MCF 10A (cell line): ENCODE measurements around the gene SSBP1. TPM values are rescaled to one million over a fixed set of nuclear protein-coding genes. Genes with fewer than 3 reads are reported as not detected.

Experiments used
- BruUV-seq: library from RNA; stranded (reverse); fragments of 400-500 nt; replicated peaks from 2 replicates; lab custom pipeline; 2021; lab: Mats Ljungman, UMichigan
- CTCF ChIA-PET: fragments of 300-600 bp; sonication (Branson Sonifier 250); formaldehyde crosslinking; extraction: SDS; loops from one replicate; lab custom pipeline; 2021; ENCODE audit warnings: antibody characterized with exemption, inconsistent platforms; lab: Yijun Ruan, JAX
- POLR2A ChIA-PET: fragments of 300-600, 350-650 bp; sonication (Branson Sonifier 250); formaldehyde crosslinking; extraction: SDS; loops from one replicate; lab custom pipeline; 2020; ENCODE audit warnings: antibody characterized with exemption, inconsistent platforms; lab: Yijun Ruan, JAX
- DNase-seq: peaks from one replicate; pipeline ENCODE4 v3.0.0-alpha.2; 2018; ENCODE audit not compliant: unreplicated experiment
- H3K27ac Mint-ChIP-seq: one replicate; pipeline ENCODE4 v1.8.0; 2022; ENCODE audit warnings: mild to moderate bottlenecking, low read depth, mixed read lengths; ENCODE audit not compliant: unreplicated experiment
- H3K27me3 Mint-ChIP-seq: one replicate; pipeline ENCODE4 v1.8.0; 2022; ENCODE audit warnings: mixed read lengths; ENCODE audit not compliant: insufficient read depth, unreplicated experiment
- H3K36me3 Mint-ChIP-seq: one replicate; pipeline ENCODE4 v1.8.0; 2022; ENCODE audit warnings: mild to moderate bottlenecking, moderate library complexity, mixed read lengths; ENCODE audit not compliant: insufficient read depth, unreplicated experiment
- H3K4me1 Mint-ChIP-seq: one replicate; pipeline ENCODE4 v1.8.0; 2022; ENCODE audit warnings: mixed read lengths; ENCODE audit not compliant: insufficient read depth, unreplicated experiment
- H3K4me3 Mint-ChIP-seq: one replicate; pipeline ENCODE4 v1.8.0; 2022; ENCODE audit warnings: mild to moderate bottlenecking, moderate library complexity, mixed read lengths; ENCODE audit not compliant: unreplicated experiment
- H3K9me3 Mint-ChIP-seq: one replicate; pipeline ENCODE4 v1.8.0; 2022; ENCODE audit warnings: mixed read lengths; ENCODE audit not compliant: unreplicated experiment
- CTCF ChIP-seq: fragments of 200-600 bp; IDR thresholded peaks from one replicate; pipeline ENCODE4 v1.8.0; 2022; ENCODE audit warnings: antibody characterized with exemption, mild to moderate bottlenecking; ENCODE audit not compliant: unreplicated experiment
- intact Hi-C: fragments of 100-400 bp; cut with micrococcal nuclease; formaldehyde crosslinking; loops from 2 replicates; pipeline ENCODE4 v1.14.1; 2022
- total RNA-seq: library from RNA; stranded (reverse); gene quantifications from 2 replicates; pipeline ENCODE4 v1.2.3, GENCODE V29; 2022

Gene SSBP1
- total RNA-seq, 1 experiment from 2014 or later: 269 TPM

- Mint-ChIP-seq H3K36me3 (no peaks in the 10 kb centered on the region), H3K9me3 (no peaks in the 10 kb centered on the region), H3K27me3 (no peaks in the 10 kb centered on the region), H3K27ac (no peak overlapping the region), H3K4me3 (no peak overlapping the region), H3K4me1 (no peaks in the 10 kb centered on the region)
- no peak for DNase-seq
- intact Hi-C loops: no loop called here
- no TSS peak for BruUV-seq
- TF ChIP-seq CTCF: no peak
- POLR2A ChIA-PET: no interaction called here
- CTCF ChIA-PET: interaction anchor here (0.5 to 0.9 kb wide), 3 partner anchors 9 to 33 kb away, joined by 3 to 4 read pairs (median 3); no protein-coding TSS in a partner anchor
Observed at GRCh38 chr7:141715794-141716689, 22.1 kb upstream of the SSBP1 start.

GRCh38 chr7:141717450-141717849, 20.7 kb upstream of the SSBP1 start:
- ChIA-PET POLR2A (interaction anchor here (1.9 kb wide), 1 partner anchor 14 kb away, joined by 6 read pairs; no protein-coding TSS in a partner anchor), CTCF (interaction anchor here (0.6 to 1.5 kb wide), 3 partner anchors 9 to 62 kb away, joined by 3 to 5 read pairs (median 5); partner anchors contain the start of gene SSBP1)
- H3K4me3 Mint-ChIP-seq: no peak overlapping the region
- H3K36me3 Mint-ChIP-seq: no peaks in the 10 kb centered on the region
- intact Hi-C loops: no loop called here
- H3K27ac Mint-ChIP-seq: no peak overlapping the region
- no peaks in the 10 kb centered on the region for H3K4me1 Mint-ChIP-seq
- no TSS peak for BruUV-seq
- H3K27me3 Mint-ChIP-seq: no peaks in the 10 kb centered on the region
- TF ChIP-seq CTCF: no peak
- DNase-seq: no peak
- H3K9me3 Mint-ChIP-seq: no peaks in the 10 kb centered on the region

- Mint-ChIP-seq H3K4me3 (no peak overlapping the region), H3K9me3 (no peaks in the 10 kb centered on the region), H3K27me3 (no peaks in the 10 kb centered on the region), H3K4me1 (no peaks in the 10 kb centered on the region), H3K27ac (no peak overlapping the region), H3K36me3 (no peaks in the 10 kb centered on the region)
- intact Hi-C loops: no loop called here
- POLR2A ChIA-PET: interaction anchor here (1.2 to 1.3 kb wide), 2 partner anchors 10 to 16 kb away, joined by 3 to 4 read pairs; partner anchors contain the start of gene SSBP1
- no peak for TF ChIP-seq CTCF
- BruUV-seq: no TSS peak
- no peak for DNase-seq
- CTCF ChIA-PET: interaction anchor here (0.8 to 2.5 kb wide), 4 partner anchors 9 to 68 kb away, joined by 3 to 11 read pairs (median 4); partner anchors contain the start of gene SSBP1
Observed at GRCh38 chr7:141722529-141722928, 15.6 kb upstream of the SSBP1 start.

GRCh38 chr7:141729020-141729419, 9.1 kb upstream of the SSBP1 start:
- BruUV-seq: no TSS peak
- no peaks in the 10 kb centered on the region for H3K4me1 Mint-ChIP-seq
- ChIA-PET POLR2A (interaction anchor here (0.8 kb wide), 1 partner anchor 131 kb away, joined by 3 read pairs; no protein-coding TSS in a partner anchor), CTCF (interaction anchor here (0.8 kb wide), 1 partner anchor 9 kb away, joined by 4 read pairs; the partner anchor contains the start of gene SSBP1)
- no peaks in the 10 kb centered on the region for H3K36me3 Mint-ChIP-seq
- intact Hi-C loops: no loop called here
- H3K9me3 Mint-ChIP-seq: no peaks in the 10 kb centered on the region
- no peak for TF ChIP-seq CTCF
- no peak overlapping the region for H3K4me3 Mint-ChIP-seq
- no peak overlapping the region for H3K27ac Mint-ChIP-seq
- DNase-seq: no peak
- no peaks in the 10 kb centered on the region for H3K27me3 Mint-ChIP-seq
